Left ventricle myocardium inferior (tissue), 1 donor: ENCODE data around the gene CCDC34. TPM values are rescaled to one million over a fixed set of nuclear protein-coding genes. Genes with fewer than 3 reads are reported as not detected.

Source experiments
- DNase-seq: peaks from one replicate; pipeline ENCODE4 v3.0.0-alpha.2; 2020
- H3K27ac ChIP-seq: fragments of 200-600 bp; replicated peaks from 2 replicates; pipeline ENCODE4 v1.8.0; 2021
- H3K27me3 ChIP-seq: fragments of 200-600 bp; 2 replicates; pipeline ENCODE4 v1.8.0; 2021; ENCODE audit warnings: low read depth
- H3K36me3 ChIP-seq: fragments of 200-600 bp; 2 replicates; pipeline ENCODE4 v1.8.0; 2021
- H3K4me1 ChIP-seq: fragments of 200-600 bp; 2 replicates; pipeline ENCODE4 v1.8.0; 2021
- H3K4me3 ChIP-seq: fragments of 200-600 bp; 2 replicates; pipeline ENCODE4 v1.8.0; 2021; ENCODE audit warnings: mild to moderate bottlenecking, moderate library complexity
- H3K9me3 ChIP-seq: fragments of 200-600 bp; replicated peaks from 2 replicates; pipeline ENCODE4 v1.8.0; 2021
- CTCF ChIP-seq: fragments of 200-600 bp; IDR thresholded peaks from 2 replicates; pipeline ENCODE4 v1.8.0; 2021; ENCODE audit warnings: antibody characterized with exemption, mild to moderate bottlenecking, borderline replicate concordance
- intact Hi-C: fragments of 100-400 bp; cut with micrococcal nuclease; formaldehyde crosslinking; loops from one replicate; pipeline ENCODE4 v1.11.0; 2022
- total RNA-seq: library from RNA; stranded (reverse); fragmentation: NEBNext Ultra II Directional; extraction: Animal tissue kit (Norgen Biotek cat#: 25700); gene quantifications from one replicate; pipeline ENCODE4 v1.2.1, GENCODE V29; 2021
- donor health status: DM: no; HTN: yes; CAD: no; lungs with severe emphysema.

Gene CCDC34
- total RNA-seq, 1 donor from 2014 or later: 1.6 TPM

DNA sequence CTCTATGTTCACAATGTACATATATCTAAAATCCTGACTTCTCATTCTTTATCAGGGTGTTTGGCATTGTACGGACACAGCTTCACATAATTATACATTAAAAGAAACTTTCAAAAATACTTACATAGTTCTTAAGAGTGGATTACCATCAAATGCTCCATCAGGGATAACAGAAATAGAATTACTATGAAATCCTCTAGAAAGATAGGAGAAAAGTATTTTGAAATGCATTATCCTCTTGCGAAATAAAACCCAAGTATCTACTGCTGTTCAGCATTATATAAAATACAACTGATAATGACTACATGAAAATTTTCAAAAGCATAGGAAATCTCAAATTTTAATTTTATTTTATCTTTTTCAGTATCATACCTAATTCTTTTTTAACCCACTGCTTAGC lies 17.8 kb upstream of the CCDC34 start:
- intact Hi-C loops: no loop called here
- TF ChIP-seq CTCF: no peak
- DNase-seq: no peak
- no peak overlapping the region for H3K27ac ChIP-seq
- no peaks in the 10 kb centered on the region for H3K9me3 ChIP-seq
- peaks cover 62% of the 10 kb centered on the region for H3K36me3 ChIP-seq
- H3K4me1 ChIP-seq: peaks cover 19% of the 10 kb centered on the region
- H3K4me3 ChIP-seq: no peak overlapping the region
- H3K27me3 ChIP-seq: no peaks in the 10 kb centered on the region

GRCh38 chr11:27379449-27379848 lies 16.4 kb upstream of the CCDC34 start:
- intact Hi-C loops: no loop called here
- no peak overlapping the region for H3K4me3 ChIP-seq
- TF ChIP-seq CTCF: no peak
- H3K9me3 ChIP-seq: no peaks in the 10 kb centered on the region
- H3K27ac ChIP-seq: no peak overlapping the region
- H3K36me3 ChIP-seq: peaks cover 74% of the 10 kb centered on the region
- H3K4me1 ChIP-seq: peaks cover 7% of the 10 kb centered on the region
- H3K27me3 ChIP-seq: no peaks in the 10 kb centered on the region
- DNase-seq: no peak

- Histone ChIP-seq H3K36me3 (peaks cover 86% of the 10 kb centered on the region), H3K4me3 (no peak overlapping the region), H3K27ac (no peak overlapping the region), H3K9me3 (no peaks in the 10 kb centered on the region), H3K4me1 (no peaks in the 10 kb centered on the region), H3K27me3 (no peaks in the 10 kb centered on the region)
- intact Hi-C loops: no loop called here
- DNase-seq: no peak
- TF ChIP-seq CTCF: no peak
Measured at GRCh38 chr11:27375370-27375769, 12.4 kb upstream of the CCDC34 start.

GRCh38 chr11:27373856-27374602 lies 11.0 kb upstream of the CCDC34 start:
- Histone ChIP-seq H3K27me3 (no peaks in the 10 kb centered on the region), H3K4me3 (no peak overlapping the region), H3K27ac (no peak overlapping the region), H3K9me3 (no peaks in the 10 kb centered on the region), H3K4me1 (no peaks in the 10 kb centered on the region), H3K36me3 (peaks cover 76% of the 10 kb centered on the region)
- no peak for TF ChIP-seq CTCF
- intact Hi-C loops: no loop called here
- no peak for DNase-seq

DNA sequence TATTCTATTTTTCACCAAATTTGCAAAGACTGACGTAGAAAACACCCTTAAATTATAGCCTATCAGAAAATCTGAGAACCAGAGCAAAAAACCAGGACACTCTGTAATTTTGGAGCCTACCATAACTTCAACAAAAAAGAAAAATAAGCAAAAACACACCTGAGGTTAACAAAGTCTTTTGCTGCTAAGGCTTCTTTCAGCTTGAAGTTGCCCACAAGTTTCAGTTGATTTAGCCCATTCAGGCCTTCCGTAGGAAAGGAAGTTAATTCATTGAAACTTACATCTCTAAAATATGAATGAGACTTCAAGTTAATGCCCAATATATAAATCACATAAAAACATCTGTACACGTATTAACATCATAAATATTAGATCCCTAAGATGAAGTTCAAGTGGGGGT lies 10.4 kb upstream of the CCDC34 start:
- H3K36me3 ChIP-seq: peaks cover 75% of the 10 kb centered on the region
- DNase-seq: no peak
- H3K27me3 ChIP-seq: no peaks in the 10 kb centered on the region
- intact Hi-C loops: no loop called here
- H3K4me1 ChIP-seq: no peaks in the 10 kb centered on the region
- no peaks in the 10 kb centered on the region for H3K9me3 ChIP-seq
- no peak overlapping the region for H3K4me3 ChIP-seq
- H3K27ac ChIP-seq: no peak overlapping the region
- no peak for TF ChIP-seq CTCF
